Neural cell (in vitro differentiated cells): ENCODE data around the gene ZNF567. TPM values are rescaled to one million over a fixed set of nuclear protein-coding genes. Genes with fewer than 3 reads are reported as not detected.

Experiments
- H2AFZ ChIP-seq: fragments of 200-600, 300-800 bp; sonication (generic), shearing (Covaris generic); 2 replicates; pipeline ENCODE4 v1.6.0; 2014; ENCODE audit warnings: low read depth, mild to moderate bottlenecking, antibody characterized with exemption, low read length, moderate library complexity
- H3F3A ChIP-seq: fragments of 200-600 bp; shearing (Covaris generic); 2 replicates; pipeline ENCODE4 v1.6.1; 2016; ENCODE audit warnings: mild to moderate bottlenecking, moderate library complexity, mixed read lengths, antibody characterized with exemption, low read length; ENCODE audit not compliant: insufficient read depth, poor library complexity, severe bottlenecking
- H3K27ac ChIP-seq: fragments of 200-600, 300-800 bp; sonication (generic), shearing (Covaris generic); 2 replicates; pipeline ENCODE4 v1.5.1; 2014; ENCODE audit warnings: mild to moderate bottlenecking, low read length, moderate library complexity
- H3K27me3 ChIP-seq: fragments of 300-800, 200-600 bp; sonication (generic), shearing (Covaris generic); 2 replicates; pipeline ENCODE4 v1.6.0; 2014; ENCODE audit warnings: mild to moderate bottlenecking, low read depth, low read length, moderate library complexity; ENCODE audit not compliant: insufficient read depth
- H3K36me3 ChIP-seq: fragments of 300-800, 200-600 bp; sonication (generic), shearing (Covaris generic); 2 replicates; pipeline ENCODE4 v1.5.1; 2014; ENCODE audit warnings: mild to moderate bottlenecking, antibody characterized with exemption, low read length, moderate library complexity; ENCODE audit not compliant: insufficient read depth
- H3K4me2 ChIP-seq: fragments of 300-800, 200-600 bp; sonication (generic), shearing (Covaris generic); 2 replicates; pipeline ENCODE4 v1.6.0; 2014; ENCODE audit warnings: mild to moderate bottlenecking, low read length
- H3K4me3 ChIP-seq: fragments of 300-800, 200-600 bp; sonication (generic), shearing (Covaris generic); 2 replicates; pipeline ENCODE4 v1.5.1; 2014; ENCODE audit warnings: mild to moderate bottlenecking, low read length, moderate library complexity
- H3K79me2 ChIP-seq: fragments of 200-600 bp; shearing (Covaris generic); replicated peaks from 2 replicates; pipeline ENCODE4 v1.6.0; 2014; ENCODE audit warnings: mild to moderate bottlenecking, low read length, moderate library complexity; ENCODE audit not compliant: insufficient read depth
- H3K9ac ChIP-seq: fragments of 300-800, 200-600 bp; sonication (generic), shearing (Covaris generic); 2 replicates; pipeline ENCODE4 v1.6.1; 2016; ENCODE audit warnings: mild to moderate bottlenecking, low read length, mixed read lengths
- H3K9me2 ChIP-seq: fragments of 200-600 bp; shearing (Covaris generic); 2 replicates; pipeline ENCODE4 v1.6.1; 2016; ENCODE audit warnings: mild to moderate bottlenecking, low read length, mixed read lengths; ENCODE audit not compliant: insufficient read depth
- H3K9me3 ChIP-seq: fragments of 200-600, 300-800 bp; sonication (generic), shearing (Covaris generic); 2 replicates; pipeline ENCODE4 v1.6.1; 2016; ENCODE audit warnings: mild to moderate bottlenecking, mixed run types, low read length, moderate library complexity, mixed read lengths
- H4K20me1 ChIP-seq: fragments of 200-600 bp; shearing (Covaris generic); 2 replicates; pipeline ENCODE4 v1.6.1; 2016; ENCODE audit warnings: mild to moderate bottlenecking, mixed run types; ENCODE audit not compliant: insufficient read depth
- CTCF ChIP-seq: fragments of 450-650 bp; IDR thresholded peaks from 2 replicates; pipeline ENCODE4 v1.5.1; 2014; ENCODE audit warnings: antibody characterized with exemption, mild to moderate bottlenecking, moderate library complexity; ENCODE audit not compliant: poor library complexity, severe bottlenecking
- EP300 ChIP-seq: fragments of 450-650 bp; conservative IDR thresholded peaks from 2 replicates; pipeline ENCODE4 v1.6.1; 2014; ENCODE audit warnings: antibody characterized with exemption, mild to moderate bottlenecking, moderate library complexity; ENCODE audit not compliant: poor library complexity, severe bottlenecking
- EZH2 ChIP-seq: fragments of 200-600, 300-800 bp; shearing (Covaris generic), sonication (generic); IDR thresholded peaks from 2 replicates; pipeline ENCODE4 v1.6.1; 2014; ENCODE audit warnings: antibody characterized with exemption, low read length, borderline replicate concordance, mild to moderate bottlenecking; ENCODE audit not compliant: insufficient read depth, poor library complexity, severe bottlenecking
- MXI1 ChIP-seq: fragments of 450-650 bp; conservative IDR thresholded peaks from 2 replicates; pipeline ENCODE4 v1.6.1; 2014; ENCODE audit warnings: antibody characterized with exemption, mild to moderate bottlenecking; ENCODE audit not compliant: poor library complexity, severe bottlenecking
- POLR2AphosphoS5 ChIP-seq: IDR thresholded peaks from 2 replicates; pipeline ENCODE4 v1.6.1; 2012
- RAD21 ChIP-seq: fragments of 450-650 bp; conservative IDR thresholded peaks from 2 replicates; pipeline ENCODE4 v1.6.1; 2014; ENCODE audit warnings: antibody characterized with exemption, mild to moderate bottlenecking, moderate library complexity
- REST ChIP-seq: IDR thresholded peaks from 2 replicates; pipeline ENCODE4 v1.6.1; 2012; ENCODE audit warnings: borderline replicate concordance
- SMC3 ChIP-seq: fragments of 450-650 bp; conservative IDR thresholded peaks from 2 replicates; pipeline ENCODE4 v1.6.1; 2014; ENCODE audit warnings: antibody characterized with exemption, mild to moderate bottlenecking, moderate library complexity; ENCODE audit not compliant: poor library complexity
- TAF1 ChIP-seq: IDR thresholded peaks from 2 replicates; pipeline ENCODE4 v1.6.1; 2012; ENCODE audit warnings: low read depth
- polyA plus RNA-seq: library from polyadenylated mRNA; depleted of rRNA; stranded (reverse); fragments of >200 nt; gene quantifications from 2 replicates; pipeline ENCODE4 v1.2.3, GENCODE V29; 2014

The ZNF567 gene
- polyA plus RNA-seq, 1 donor from 2014 or later = 18.4 TPM

GRCh38 chr19:36665832-36666231, 21.6 kb upstream of the ZNF567 start:
- no peaks in the 10 kb centered on the region for H3F3A ChIP-seq
- peak overlapping the region; percentile 75 for H3K4me3 ChIP-seq
- no peaks in the 10 kb centered on the region for H3K9me2 ChIP-seq
- no peaks in the 10 kb centered on the region for H4K20me1 ChIP-seq
- no peaks in the 10 kb centered on the region for H3K27me3 ChIP-seq
- no peak overlapping the region for H2AFZ ChIP-seq
- no peak overlapping the region for H3K27ac ChIP-seq
- peak overlapping the region; percentile 80 for H3K4me2 ChIP-seq
- H3K36me3 ChIP-seq = peaks cover 14% of the 10 kb centered on the region
- peaks cover 9% of the 10 kb centered on the region for H3K9me3 ChIP-seq
- TF ChIP-seq EP300 = no peak
- TF ChIP-seq CTCF = no peak
- peaks cover 13% of the 10 kb centered on the region for H3K79me2 ChIP-seq
- H3K9ac ChIP-seq = peak overlapping the region; percentile 80

GRCh38 chr19:36668646-36669045, 18.8 kb upstream of the ZNF567 start:
- peaks cover 25% of the 10 kb centered on the region for H3K9me3 ChIP-seq
- no peaks in the 10 kb centered on the region for H4K20me1 ChIP-seq
- H3K36me3 ChIP-seq = peaks cover 10% of the 10 kb centered on the region
- H3F3A ChIP-seq = no peaks in the 10 kb centered on the region
- no peak overlapping the region for H2AFZ ChIP-seq
- TF ChIP-seq TAF1 (no peak), CTCF (no peak), EP300 (no peak), POLR2AphosphoS5 (no peak), RAD21 (no peak), REST (no peak), EZH2 (no peak), MXI1 (no peak), SMC3 (no peak)
- peak overlapping the region; percentile 75 for H3K4me3 ChIP-seq
- no peak overlapping the region for H3K27ac ChIP-seq
- no peaks in the 10 kb centered on the region for H3K9me2 ChIP-seq
- no peak overlapping the region for H3K4me2 ChIP-seq
- H3K9ac ChIP-seq = no peak overlapping the region
- H3K79me2 ChIP-seq = peaks cover 21% of the 10 kb centered on the region
- H3K27me3 ChIP-seq = no peaks in the 10 kb centered on the region
